Caco-2 (cell line): ENCODE data around the gene BIRC5. TPM values are rescaled to one million over a fixed set of nuclear protein-coding genes. Genes with fewer than 3 reads are reported as not detected.

Experiments used
- BruUV-seq: library from RNA; stranded (reverse); fragments of 400-500 nt; replicated peaks from 2 replicates; lab custom pipeline; 2021; lab: Mats Ljungman, UMichigan
- CTCF ChIA-PET: fragments of 300-600 bp; sonication (Branson Sonifier 250); formaldehyde crosslinking; loops from one replicate; lab custom pipeline; 2022; ENCODE audit warnings: antibody characterized with exemption; lab: Charles Lee
- POLR2A ChIA-PET: fragments of 300-600 bp; sonication (Branson Sonifier 250); formaldehyde crosslinking; loops from one replicate; lab custom pipeline; 2022; ENCODE audit warnings: antibody characterized with exemption; lab: Charles Lee
- DNase-seq, 2 experiments: peaks; one replicate each; pipeline versions ENCODE4 v3.0.0 to v3.0.0-alpha.2; 2020 to 2022
- H3K27me3 ChIP-seq: replicated peaks from 2 replicates; pipeline ENCODE4 v1.6.0; 2011; ENCODE audit warnings: low read length; ENCODE audit not compliant: control insufficient read depth, insufficient read depth
- H3K36me3 ChIP-seq: 2 replicates; pipeline ENCODE4 v1.5.1; 2011; ENCODE audit warnings: low read length; ENCODE audit not compliant: control insufficient read depth, insufficient read depth
- H3K4me1 ChIP-seq: fragments of 250-450 bp; sonication (Bioruptor Pico); 2 replicates; pipeline ENCODE4 v1.5.1; 2020; ENCODE audit warnings: mild to moderate bottlenecking
- H3K4me3 ChIP-seq: 2 replicates; pipeline ENCODE4 v1.5.1; 2011; ENCODE audit warnings: low read depth, mild to moderate bottlenecking, control low read depth, low read length
- H3K9me3 ChIP-seq: fragments of 250-450 bp; sonication (Bioruptor Pico); 2 replicates; pipeline ENCODE4 v1.5.1; 2020; ENCODE audit warnings: mild to moderate bottlenecking, moderate library complexity
- H3K27ac Mint-ChIP-seq: one replicate; pipeline ENCODE4 v1.8.0; 2022; ENCODE audit warnings: mixed read lengths; ENCODE audit not compliant: unreplicated experiment
- H3K27me3 Mint-ChIP-seq: one replicate; pipeline ENCODE4 v1.8.0; 2022; ENCODE audit warnings: mixed read lengths; ENCODE audit not compliant: insufficient read depth, unreplicated experiment
- H3K36me3 Mint-ChIP-seq: one replicate; pipeline ENCODE4 v1.8.0; 2022; ENCODE audit warnings: mild to moderate bottlenecking, mixed read lengths; ENCODE audit not compliant: insufficient read depth, unreplicated experiment
- H3K4me1 Mint-ChIP-seq: one replicate; pipeline ENCODE4 v1.8.0; 2022; ENCODE audit warnings: low read depth, mixed read lengths; ENCODE audit not compliant: unreplicated experiment
- H3K4me3 Mint-ChIP-seq: one replicate; pipeline ENCODE4 v1.8.0; 2022; ENCODE audit warnings: mild to moderate bottlenecking, moderate library complexity, mixed read lengths; ENCODE audit not compliant: unreplicated experiment
- H3K9me3 Mint-ChIP-seq: one replicate; pipeline ENCODE4 v1.8.0; 2022; ENCODE audit warnings: mixed read lengths; ENCODE audit not compliant: unreplicated experiment
- CTCF ChIP-seq, 2 experiments: fragments of 200-600 bp in 1 of 2; IDR thresholded peaks; 1 replicate in 1 of 2; 2 replicates in 1 of 2; pipeline versions ENCODE4 v1.5.1 to v1.8.0; 2011 to 2022; ENCODE audit warnings: antibody characterized with exemption in 1 of 2, control low read depth in 1 of 2, inconsistent platforms in 1 of 2, low read depth in 1 of 2, low read length in 1 of 2, mild to moderate bottlenecking in 1 of 2, moderate library complexity in 1 of 2; ENCODE audit not compliant: insufficient read depth in 1 of 2, severe bottlenecking in 1 of 2, unreplicated experiment in 1 of 2
- intact Hi-C: fragments of 100-400 bp; cut with micrococcal nuclease; formaldehyde crosslinking; loops from one replicate; pipeline ENCODE4 v1.10.0; 2022; ENCODE audit not compliant: unreplicated experiment
- total RNA-seq: library from RNA; stranded (reverse); gene quantifications from 2 replicates; pipeline ENCODE4 v1.2.3, GENCODE V29; 2022

BIRC5 gene
- total RNA-seq, 1 experiment from 2014 or later = 88.8 TPM

- Mint-ChIP-seq H3K36me3 (no peaks in the 10 kb centered on the region), H3K4me1 (peaks cover 28% of the 10 kb centered on the region)
- CTCF ChIA-PET = interaction anchor here (0.5 kb wide), 1 partner anchor 163 kb away, joined by 3 read pairs; no protein-coding TSS in a partner anchor
These were observed 42.9 kb downstream of the BIRC5 start for GRCh38 chr17:78256707-78257591.

GRCh38 chr17:78257810-78258322 lies 43.8 kb downstream of the BIRC5 start:
- POLR2A ChIA-PET = interaction anchor here (0.8 kb wide), 1 partner anchor 299 kb away, joined by 3 read pairs; the partner anchor contains the start of gene TNRC6C
- Mint-ChIP-seq H3K27me3 (no peaks in the 10 kb centered on the region), H3K4me1 (peaks cover 28% of the 10 kb centered on the region), H3K27ac (no peak overlapping the region), H3K9me3 (no peaks in the 10 kb centered on the region), H3K36me3 (no peaks in the 10 kb centered on the region), H3K4me3 (peak overlapping the region; percentile 4)
- no TSS peak for BruUV-seq
- no peak for TF ChIP-seq CTCF (IDR thresholded peaks at IDR 0.05; ENCODE audit: insufficient read depth in 1 of 2, low read depth in 1 of 2, low read length in 1 of 2, severe bottlenecking in 1 of 2, unreplicated experiment in 1 of 2)
- Histone ChIP-seq H3K9me3 (no peaks in the 10 kb centered on the region), H3K4me1 (peaks cover 31% of the 10 kb centered on the region), H3K27me3 (no peaks in the 10 kb centered on the region), H3K4me3 (no peak overlapping the region), H3K36me3 (no peaks in the 10 kb centered on the region)
- peak; percentile 49 to 68 for DNase-seq
- CTCF ChIA-PET = no interaction called here
- intact Hi-C loops = no loop called here

More at GRCh38 chr17:78256707-78257591, 42.9 kb downstream of the BIRC5 start:
- Mint-ChIP-seq H3K27ac (peak overlapping the region; percentile 23), H3K9me3 (no peaks in the 10 kb centered on the region), H3K4me3 (no peak overlapping the region), H3K27me3 (no peaks in the 10 kb centered on the region)
- intact Hi-C loops = no loop called here
- TF ChIP-seq CTCF (IDR thresholded peaks at IDR 0.05; ENCODE audit: insufficient read depth in 1 of 2, low read depth in 1 of 2, low read length in 1 of 2, severe bottlenecking in 1 of 2, unreplicated experiment in 1 of 2) = no peak
- POLR2A ChIA-PET = interaction anchor here (0.8 kb wide), 1 partner anchor 298 kb away, joined by 3 read pairs; the partner anchor contains the start of gene TNRC6C
- Histone ChIP-seq H3K9me3 (no peaks in the 10 kb centered on the region), H3K36me3 (no peaks in the 10 kb centered on the region), H3K27me3 (no peaks in the 10 kb centered on the region), H3K4me1 (peaks cover 31% of the 10 kb centered on the region), H3K4me3 (no peak overlapping the region)
- BruUV-seq = no TSS peak
- no peak for DNase-seq

GRCh38 chr17:78258323-78259191 lies 44.5 kb downstream of the BIRC5 start:
- no TSS peak for BruUV-seq
- H3K4me1 ChIP-seq = peaks cover 31% of the 10 kb centered on the region
- TF ChIP-seq CTCF (IDR thresholded peaks at IDR 0.05; ENCODE audit: insufficient read depth in 1 of 2, low read depth in 1 of 2, low read length in 1 of 2, severe bottlenecking in 1 of 2, unreplicated experiment in 1 of 2) = no peak
- intact Hi-C loops = no loop called here
- H3K27me3 ChIP-seq = no peaks in the 10 kb centered on the region
- no peak overlapping the region for H3K4me3 ChIP-seq
- POLR2A ChIA-PET = no interaction called here
- no peak overlapping the region for H3K4me3 Mint-ChIP-seq
- DNase-seq = no peak
- no peaks in the 10 kb centered on the region for H3K36me3 ChIP-seq
- no peaks in the 10 kb centered on the region for H3K9me3 Mint-ChIP-seq
- H3K4me1 Mint-ChIP-seq = peaks cover 28% of the 10 kb centered on the region
- CTCF ChIA-PET = no interaction called here
- no peaks in the 10 kb centered on the region for H3K9me3 ChIP-seq
- H3K27ac Mint-ChIP-seq = no peak overlapping the region
- H3K27me3 Mint-ChIP-seq = no peaks in the 10 kb centered on the region
- H3K36me3 Mint-ChIP-seq = no peaks in the 10 kb centered on the region
